GM19455 (cell line): Measurements from ENCODE around the gene ZNF550.

Source experiments
- ATAC-seq: cut with Tn5 transposase; IDR thresholded peaks from one replicate; pipeline ENCODE4 v1.9.1; 2021; ENCODE audit not compliant: unreplicated experiment

The ZNF550 gene

DNA sequence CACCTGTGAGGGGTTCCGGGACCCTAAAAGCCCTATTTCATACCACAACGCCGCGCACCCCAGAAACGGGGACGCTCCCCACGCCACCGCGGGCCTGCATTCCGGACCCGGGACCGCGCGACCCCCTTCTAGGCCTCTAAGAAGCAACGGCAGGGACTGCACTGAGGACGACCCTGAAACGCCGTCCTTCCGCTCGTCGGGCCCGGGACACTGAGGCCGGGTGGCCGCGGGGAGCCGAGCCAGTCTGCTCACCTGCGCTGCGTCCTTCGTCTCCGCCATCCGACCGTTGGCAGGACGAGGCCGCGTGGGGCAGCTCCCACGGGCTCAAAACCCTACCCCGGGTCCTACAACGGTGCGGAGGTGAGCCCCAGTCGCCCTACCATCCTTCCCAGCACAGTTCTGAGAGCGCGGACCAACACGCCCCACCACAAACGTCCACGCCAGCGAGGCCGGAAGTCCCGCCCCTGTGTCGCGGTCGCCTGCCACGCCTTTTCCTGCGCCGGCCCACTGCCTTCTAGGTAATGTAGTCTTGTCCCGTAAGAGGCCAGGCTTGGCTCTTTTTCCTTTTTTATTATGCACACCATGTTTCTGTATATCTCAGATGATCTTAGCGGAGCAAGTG, at the start of gene ZNF550:
Gene ZNF550, minus strand, starts transcription at position 460 of the 622 bp plus-strand sequence. Its CDS starts 181 bp downstream, at position 279.
- ATAC-seq, result peak; percentile 82

- no peak for ATAC-seq
Observed at GRCh38 chr19:57606931-57607330, 47.3 kb upstream of the ZNF550 start.

- peak; percentile 95 for ATAC-seq
Observed at GRCh38 chr19:57599761-57600383, 40.2 kb upstream of the ZNF550 start, which contains the start of gene ZNF530. Gene ZNF530, plus strand, starts transcription at chr19:57599885. Its CDS starts 4,461 bp downstream, at chr19:57604346.

- peak; percentile 23 for ATAC-seq
Observed at GRCh38 chr19:57599377-57599760, 39.7 kb upstream of the ZNF550 start.

DNA sequence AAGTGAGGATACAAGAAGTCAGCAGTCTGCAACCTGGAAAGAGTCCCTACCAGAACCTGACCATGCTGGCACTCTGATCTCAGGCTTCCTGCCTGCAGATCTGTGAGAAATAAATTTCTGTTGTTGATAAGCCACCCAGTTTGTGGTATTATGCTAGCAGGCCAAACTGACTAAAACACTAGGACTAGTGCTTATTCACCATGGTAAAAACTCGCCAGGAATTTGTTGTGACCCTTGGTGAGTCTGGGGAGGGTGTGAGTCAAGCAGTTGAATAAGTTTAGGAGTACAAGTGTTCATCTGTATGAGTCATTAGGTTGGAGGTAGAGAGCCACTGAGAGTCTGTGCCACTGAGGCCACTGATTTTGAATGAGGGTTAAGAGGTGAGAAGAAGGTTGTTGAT, 27.9 kb upstream of the ZNF550 start:
- ATAC-seq, result no peak

- ATAC-seq, result no peak
Observed at GRCh38 chr19:57583521-57584416, 24.1 kb upstream of the ZNF550 start, which contains the start of gene ZIK1. Gene ZIK1, plus strand, starts transcription at chr19:57584145. Its CDS starts 212 bp downstream, at chr19:57584357.

DNA sequence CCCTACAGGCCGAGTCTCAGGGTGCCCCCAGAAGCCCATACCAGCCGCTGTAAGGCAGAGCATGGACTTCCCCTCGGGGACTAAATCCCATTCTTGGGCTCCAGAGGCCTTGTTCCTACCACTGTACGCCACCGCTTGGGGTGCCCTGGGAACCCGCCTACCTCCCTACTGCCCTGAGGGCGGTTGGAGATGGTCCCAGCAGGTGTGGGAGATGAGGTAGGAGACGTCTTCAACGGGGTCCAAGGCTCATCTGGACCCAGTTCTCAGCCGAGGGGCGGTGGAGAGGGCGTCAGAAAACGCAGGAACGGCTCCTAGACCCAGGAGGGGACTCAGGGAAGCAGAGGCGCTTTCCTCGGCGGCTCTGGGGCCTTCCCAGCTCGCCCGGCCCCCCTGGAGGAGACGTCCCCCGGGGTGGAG, 23.4 kb upstream of the ZNF550 start:
- no peak for ATAC-seq

DNA sequence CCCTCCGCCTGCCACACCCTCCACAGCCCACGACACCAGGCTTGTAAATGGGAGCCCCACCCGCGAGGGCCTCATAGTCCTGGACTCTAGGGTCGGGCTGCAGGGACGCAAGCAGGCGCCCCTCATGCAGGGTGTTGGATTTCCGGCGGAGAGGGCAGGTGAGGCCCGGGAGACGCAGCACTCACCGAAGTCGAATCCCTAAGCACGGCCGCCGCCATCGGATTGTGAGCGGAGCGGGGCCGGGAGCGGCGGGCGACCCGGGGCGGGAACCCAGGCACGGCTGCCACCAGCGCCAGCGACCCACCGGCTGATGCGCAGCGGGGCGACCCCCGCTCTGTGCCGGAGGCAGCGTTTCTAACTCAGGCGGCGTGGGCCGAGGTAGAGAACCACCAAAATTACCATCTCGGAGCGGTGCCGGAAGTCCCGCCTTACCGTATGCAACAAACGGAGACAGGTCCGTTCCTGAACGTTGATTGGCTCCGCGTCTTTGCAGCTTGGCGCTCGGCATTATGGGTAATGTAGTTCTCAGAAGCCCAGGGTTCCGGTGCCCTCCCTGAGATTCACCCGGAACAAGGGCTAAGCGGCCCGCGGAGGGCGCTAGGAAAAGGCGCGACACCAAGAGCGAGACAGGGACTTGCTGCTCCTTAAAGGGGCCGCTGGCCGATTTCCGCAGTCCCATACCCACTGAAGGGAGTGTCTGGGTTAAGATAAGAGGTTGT, 19.0 kb upstream of the ZNF550 start, which contains the start of gene ZNF416:
Gene ZNF416, minus strand, starts transcription at position 425 of the 719 bp plus-strand sequence. Its CDS starts 207 bp downstream, at position 218.
- ATAC-seq, result peak; percentile 96

GRCh38 chr19:57576661-57577060, 17.0 kb upstream of the ZNF550 start:
- no peak for ATAC-seq

DNA sequence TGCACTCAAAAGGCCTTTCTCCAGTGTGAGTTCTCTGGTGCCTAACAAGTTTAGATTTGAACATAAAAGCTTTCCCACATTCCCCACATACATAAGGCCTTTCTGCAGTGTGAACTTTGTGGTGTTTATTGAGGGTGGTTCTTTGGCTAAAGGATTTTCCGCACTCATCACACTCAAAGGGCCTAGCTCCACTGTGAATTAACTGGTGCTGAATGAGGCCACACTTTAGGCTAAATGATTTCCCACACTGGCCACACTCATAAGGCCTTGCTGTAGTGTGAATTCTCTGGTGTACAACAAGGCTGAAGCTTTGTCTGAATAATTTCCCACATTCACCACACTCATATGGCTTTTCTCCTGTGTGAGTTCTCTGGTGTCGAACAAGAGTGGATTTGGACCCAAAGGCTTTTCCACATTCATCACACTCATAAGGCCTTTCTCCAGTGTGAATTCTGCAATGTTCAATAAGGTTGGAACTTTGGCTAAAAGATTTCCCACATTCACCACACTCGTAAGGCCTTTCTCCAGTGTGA, 12.8 kb upstream of the ZNF550 start:
- no peak for ATAC-seq

DNA sequence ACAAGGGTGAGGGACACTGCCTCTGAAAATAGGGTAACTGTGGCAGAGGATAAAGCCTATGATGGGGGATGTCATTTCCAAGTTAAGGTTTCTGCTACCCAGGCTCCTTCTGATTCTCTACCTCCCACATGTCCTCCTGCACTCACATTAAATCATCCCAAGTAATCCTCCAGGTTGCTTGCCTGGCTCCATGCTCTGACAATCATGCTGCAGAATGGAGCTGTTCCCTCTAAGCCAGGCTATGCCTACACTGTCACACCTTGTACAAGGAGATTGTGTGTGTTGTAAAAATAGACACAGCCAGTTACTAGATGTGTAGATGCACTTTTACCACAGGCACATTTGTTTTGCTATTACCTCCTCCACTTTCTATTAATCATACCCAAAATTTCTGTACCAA, 11.0 kb upstream of the ZNF550 start:
- ATAC-seq, result no peak

- ATAC-seq, result no peak
Observed at GRCh38 chr19:57566396-57567265, 7.0 kb upstream of the ZNF550 start.

- no peak for ATAC-seq
Observed at GRCh38 chr19:57563547-57563946, 3.9 kb upstream of the ZNF550 start.

- ATAC-seq, result no peak
Observed at GRCh38 chr19:57560049-57560491, 407 bp upstream of the ZNF550 start.

- peak; percentile 37 for ATAC-seq
Observed at GRCh38 chr19:57559008-57559403, 657 bp downstream of the ZNF550 start.

- ATAC-seq, result no peak
Observed at GRCh38 chr19:57558525-57558924, 1.1 kb downstream of the ZNF550 start.

DNA sequence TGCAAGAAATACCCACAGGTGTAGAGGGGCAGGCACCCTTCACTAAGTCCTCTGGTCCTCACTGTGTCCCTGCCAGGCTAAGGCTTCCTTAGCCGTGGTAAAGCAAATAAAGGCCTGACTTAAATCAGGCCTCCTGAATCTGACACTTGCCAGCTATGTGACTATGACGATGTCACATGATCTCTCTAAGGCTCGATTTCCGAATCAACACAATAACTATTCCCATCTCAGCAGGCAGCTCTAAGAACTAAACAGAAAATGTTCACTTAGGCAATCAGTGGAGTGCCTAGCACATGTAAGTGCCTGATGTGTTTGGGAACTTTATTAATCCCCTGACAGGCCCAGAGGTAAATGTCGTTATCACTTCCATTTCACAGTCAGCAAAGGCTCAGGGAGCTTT, 2.0 kb downstream of the ZNF550 start:
- ATAC-seq, result no peak

DNA sequence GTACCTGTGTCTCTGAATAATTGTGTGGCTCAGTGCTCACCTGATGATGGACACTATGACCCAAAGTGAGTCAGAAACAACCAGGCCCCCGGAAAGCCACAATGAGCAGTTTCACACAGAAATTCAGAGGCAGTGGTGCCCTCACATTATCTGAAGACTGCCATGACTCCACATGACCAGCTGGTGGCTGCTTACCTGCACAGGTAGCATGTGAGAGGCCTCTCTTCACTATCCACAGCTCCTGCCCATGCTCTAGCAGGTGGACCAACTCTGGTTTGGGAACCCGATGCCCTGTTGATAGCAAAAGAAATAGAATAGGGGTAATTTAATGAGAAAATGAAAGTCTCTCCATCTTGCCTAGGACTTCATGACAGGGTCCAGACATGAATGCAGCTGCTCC, 7.2 kb downstream of the ZNF550 start:
- ATAC-seq, result no peak

DNA sequence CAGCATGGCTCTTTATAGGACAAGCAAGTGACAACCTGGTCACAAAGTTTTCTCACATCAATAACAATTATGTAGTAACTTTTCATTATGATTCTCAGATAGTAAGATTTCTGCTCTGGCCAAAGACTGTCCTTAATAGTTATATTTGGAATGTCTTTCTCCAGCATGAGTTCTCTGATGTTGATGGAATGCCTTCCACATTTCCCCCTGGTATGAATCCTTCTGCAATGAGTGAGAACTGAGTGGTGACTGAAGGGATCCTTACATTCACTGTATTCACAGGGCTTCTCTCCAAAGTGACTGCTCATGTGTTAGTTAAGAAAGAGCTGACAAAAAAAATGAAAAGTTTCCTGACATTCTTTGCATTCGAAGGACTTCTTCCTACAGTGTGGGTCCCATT, 13.2 kb downstream of the ZNF550 start:
- ATAC-seq, result no peak
